GM21447 (cell line): ENCODE data around the gene MLX.
"Not testable (repeated sequence)": the region's sequence is repeated elsewhere in the genome, so short reads cannot be mapped to it uniquely, and the experiment has no call there.

ENCODE experiments used
- ATAC-seq: cut with Tn5 transposase; IDR thresholded peaks from one replicate; pipeline ENCODE4 v1.9.1; 2021; ENCODE audit not compliant: unreplicated experiment

Gene MLX

DNA sequence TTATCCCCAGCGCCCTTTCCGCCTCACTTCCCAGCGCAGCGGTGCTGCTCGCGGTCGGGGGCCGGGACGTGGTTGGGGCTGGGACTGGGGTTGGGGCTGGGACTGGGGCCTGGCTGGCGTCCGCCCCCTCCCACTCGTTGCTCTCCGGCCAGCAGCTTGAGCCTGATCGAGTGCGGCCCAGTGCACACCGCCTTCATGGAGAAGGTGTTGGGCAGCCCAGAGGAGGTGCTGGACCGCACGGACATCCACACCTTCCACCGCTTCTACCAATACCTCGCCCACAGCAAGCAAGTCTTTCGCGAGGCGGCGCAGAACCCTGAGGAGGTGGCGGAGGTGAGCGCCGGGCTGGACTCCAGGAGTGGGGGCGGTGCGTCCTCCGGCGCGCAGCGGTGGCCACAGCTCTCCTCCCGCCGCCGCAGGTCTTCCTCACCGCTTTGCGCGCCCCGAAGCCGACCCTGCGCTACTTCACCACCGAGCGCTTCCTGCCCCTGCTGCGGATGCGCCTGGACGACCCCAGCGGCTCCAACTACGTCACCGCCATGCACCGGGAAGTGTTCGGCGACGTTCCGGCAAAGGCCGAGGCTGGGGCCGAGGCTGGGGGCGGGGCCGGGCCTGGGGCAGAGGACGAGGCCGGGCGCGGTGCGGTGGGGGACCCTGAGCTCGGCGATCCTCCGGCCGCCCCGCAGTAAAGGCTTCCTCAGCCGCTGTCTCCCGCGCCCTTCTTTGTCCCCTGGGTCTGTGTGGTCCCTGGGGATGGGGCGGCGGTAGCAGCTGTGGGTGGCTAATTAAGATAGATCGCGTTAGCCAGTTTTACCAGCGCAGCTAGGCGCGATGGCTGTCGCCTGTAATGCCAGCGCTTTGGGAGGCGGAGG lies 12.4 kb upstream of the MLX start:
- peak; percentile 78 for ATAC-seq

DNA sequence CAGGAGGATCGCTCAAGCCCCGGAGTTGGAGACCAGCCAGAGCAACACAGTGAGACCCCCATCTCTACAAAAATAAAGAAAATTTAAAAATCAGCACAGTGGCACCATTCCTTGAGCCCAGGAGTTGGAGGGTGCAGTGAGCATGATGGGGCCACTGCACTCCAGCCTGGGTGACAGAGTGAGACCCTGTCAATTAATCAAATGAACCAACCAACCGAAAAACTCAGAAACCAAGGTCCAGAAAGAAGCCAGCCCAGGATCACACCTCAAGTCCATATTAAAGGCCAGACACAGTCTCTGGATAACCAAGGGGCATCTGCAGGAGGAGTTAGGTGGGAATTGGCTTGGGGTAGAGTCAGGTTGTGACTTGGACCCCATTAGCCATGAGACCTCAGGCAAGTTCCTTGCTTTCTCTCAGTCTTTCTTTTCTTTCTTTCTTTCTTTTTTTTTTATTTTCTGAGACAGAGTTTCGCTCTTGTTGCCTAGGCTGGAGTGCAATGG lies 11.7 kb upstream of the MLX start:
- ATAC-seq, result no peak

GRCh38 chr17:42555961-42556617 lies 10.8 kb upstream of the MLX start:
- ATAC-seq, result not testable (repeated sequence)

DNA sequence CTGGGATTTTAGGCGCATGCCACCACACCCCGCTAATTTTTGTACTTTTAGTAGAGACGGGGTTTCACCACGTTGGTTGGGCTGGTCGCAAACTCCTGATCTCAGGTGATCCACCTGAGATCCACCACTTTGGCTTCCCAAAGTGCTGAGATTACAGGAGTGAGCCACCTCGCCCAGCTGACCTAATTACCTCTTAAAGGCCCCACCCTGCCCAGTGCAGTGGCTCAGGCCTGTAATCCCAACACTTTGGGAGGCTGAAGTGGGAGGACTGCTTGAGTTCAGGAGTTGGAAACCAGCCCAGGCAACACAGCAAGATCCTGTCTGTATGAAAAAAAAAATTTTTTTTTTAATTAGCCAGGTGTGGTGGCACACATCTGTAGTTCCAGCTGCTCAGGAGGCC lies 7.8 kb upstream of the MLX start:
- ATAC-seq, result no peak

DNA sequence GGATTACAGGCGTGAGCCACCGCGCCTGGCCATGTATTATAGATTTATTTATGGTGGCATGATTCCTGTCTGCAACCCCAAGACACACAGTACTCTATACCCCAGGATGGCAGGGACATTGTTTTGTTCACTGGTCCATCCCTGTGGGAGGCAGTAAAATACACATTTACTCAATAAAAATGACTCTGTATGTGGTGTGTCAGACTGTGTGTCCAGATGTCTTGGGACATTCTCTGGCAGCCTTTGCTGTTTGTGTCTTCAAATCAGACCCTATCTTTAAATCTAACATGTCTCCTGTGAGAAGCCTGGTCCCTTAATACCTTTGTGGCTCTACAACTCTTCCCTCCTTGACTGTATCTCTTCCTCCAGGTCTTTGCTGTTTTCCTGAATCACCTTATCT lies 6.7 kb upstream of the MLX start:
- no peak for ATAC-seq

DNA sequence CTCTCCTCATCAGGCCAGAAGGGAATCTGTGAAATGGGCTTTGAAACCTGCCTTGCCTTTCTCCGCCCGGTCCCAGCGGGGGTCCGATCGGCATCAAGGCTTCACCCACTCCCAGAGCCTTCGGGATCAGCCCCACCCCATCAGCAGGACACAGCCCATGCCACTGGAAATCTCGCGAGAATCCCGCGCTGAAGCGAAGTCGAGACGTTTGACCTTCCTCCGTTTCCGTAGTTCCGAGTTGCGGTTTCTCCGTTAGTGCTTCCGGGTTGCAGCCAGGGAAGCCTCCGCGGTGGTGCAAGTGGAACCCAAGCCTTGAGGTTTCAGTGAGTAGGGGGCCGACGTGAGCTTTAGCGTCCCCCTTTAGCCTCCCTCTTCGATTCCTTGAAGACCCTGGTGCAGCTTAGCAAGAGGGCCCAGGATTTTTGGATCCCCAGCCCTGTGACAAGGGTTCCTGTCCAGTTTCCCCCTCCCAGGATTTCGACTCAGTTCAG lies 5.0 kb upstream of the MLX start, which contains the start of gene COASY:
TSS of gene COASY (plus strand) at position 252 of the 491 bp plus-strand sequence. CDS start 475 bp downstream, outside the sequence.
- peak; percentile 62 for ATAC-seq

GRCh38 chr17:42562388-42563142 lies 4.3 kb upstream of the MLX start:
- ATAC-seq, result no peak

- ATAC-seq, result no peak
These were observed 3.8 kb upstream of the MLX start for GRCh38 chr17:42563143-42563509.

DNA sequence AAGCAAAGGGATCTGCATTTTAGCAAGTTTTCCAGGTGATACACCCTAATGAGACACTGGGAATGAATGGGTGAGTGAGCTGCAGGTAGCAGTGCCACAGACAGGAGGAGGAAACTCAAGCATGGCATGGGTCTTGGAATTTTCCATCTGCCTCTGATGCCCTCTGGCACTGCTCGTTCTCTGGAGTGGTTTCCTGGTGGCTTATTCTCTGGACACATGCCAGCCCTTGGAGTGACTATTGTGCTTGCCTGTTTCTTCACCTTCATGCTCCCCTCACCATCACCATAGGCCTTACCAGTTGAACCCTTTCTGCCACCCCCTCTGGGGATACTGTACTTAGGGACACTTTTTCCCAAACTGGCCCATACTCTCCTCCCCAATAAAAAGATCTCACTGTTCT lies 3.4 kb upstream of the MLX start:
- ATAC-seq, result no peak

- no peak for ATAC-seq
These were observed 3.0 kb upstream of the MLX start for GRCh38 chr17:42563950-42564349.

DNA sequence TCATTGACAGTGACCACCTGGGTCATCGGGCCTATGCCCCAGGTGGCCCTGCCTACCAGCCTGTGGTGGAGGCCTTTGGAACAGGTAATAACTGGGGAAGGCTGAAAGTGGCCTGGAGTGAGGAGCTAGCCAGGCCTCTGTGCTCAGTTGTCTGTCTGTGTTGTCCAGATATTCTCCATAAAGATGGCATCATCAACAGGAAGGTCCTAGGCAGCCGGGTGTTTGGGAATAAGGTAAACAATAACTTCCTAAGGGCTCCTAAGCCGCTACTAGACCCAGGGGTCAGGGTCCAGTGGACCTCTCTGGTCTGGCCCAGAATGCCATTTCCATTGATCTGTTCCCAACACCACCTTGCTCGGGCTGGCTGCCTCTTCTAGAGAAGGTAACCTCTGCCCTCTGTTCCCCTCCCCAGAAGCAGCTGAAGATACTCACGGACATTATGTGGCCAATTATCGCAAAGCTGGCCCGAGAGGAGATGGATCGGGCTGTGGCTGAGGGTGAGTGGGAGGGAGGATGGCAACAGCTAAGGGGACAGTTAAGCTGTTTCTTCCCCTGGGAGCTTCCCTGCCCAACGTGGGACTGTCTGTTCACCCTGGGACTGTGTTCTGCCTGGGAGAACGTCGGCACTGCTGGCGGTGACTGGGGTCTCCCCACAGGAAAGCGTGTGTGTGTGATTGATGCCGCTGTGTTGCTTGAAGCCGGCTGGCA lies 1.9 kb upstream of the MLX start:
- ATAC-seq, result no peak

DNA sequence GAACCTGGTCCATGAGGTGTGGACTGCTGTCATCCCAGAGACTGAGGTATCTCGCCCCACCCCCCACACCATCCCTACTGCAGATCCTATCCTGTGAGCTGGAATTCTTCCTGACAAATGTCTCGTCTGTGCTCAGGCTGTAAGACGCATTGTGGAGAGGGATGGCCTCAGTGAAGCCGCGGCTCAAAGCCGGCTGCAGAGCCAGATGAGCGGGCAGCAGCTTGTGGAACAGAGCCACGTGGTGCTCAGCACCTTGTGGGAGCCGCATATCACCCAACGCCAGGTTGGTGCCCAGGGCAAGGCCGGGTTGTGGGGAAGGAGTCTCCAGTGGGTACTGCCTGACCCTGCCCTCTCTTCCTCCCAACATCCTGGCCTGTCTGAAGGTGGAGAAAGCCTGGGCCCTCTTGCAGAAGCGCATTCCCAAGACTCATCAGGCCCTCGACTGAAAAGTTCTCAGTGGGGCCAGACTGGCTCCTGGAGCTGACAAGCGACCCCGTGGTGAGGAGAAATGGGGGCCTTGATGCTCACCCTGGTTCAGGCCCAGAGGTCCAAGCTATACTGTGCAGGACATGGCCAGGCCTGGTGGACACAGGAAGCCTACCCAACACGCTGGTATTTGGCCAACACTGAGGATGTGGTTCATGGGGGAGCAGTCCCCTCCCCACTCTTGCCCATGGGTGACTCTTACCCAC lies 1.2 kb upstream of the MLX start:
- no peak for ATAC-seq

DNA sequence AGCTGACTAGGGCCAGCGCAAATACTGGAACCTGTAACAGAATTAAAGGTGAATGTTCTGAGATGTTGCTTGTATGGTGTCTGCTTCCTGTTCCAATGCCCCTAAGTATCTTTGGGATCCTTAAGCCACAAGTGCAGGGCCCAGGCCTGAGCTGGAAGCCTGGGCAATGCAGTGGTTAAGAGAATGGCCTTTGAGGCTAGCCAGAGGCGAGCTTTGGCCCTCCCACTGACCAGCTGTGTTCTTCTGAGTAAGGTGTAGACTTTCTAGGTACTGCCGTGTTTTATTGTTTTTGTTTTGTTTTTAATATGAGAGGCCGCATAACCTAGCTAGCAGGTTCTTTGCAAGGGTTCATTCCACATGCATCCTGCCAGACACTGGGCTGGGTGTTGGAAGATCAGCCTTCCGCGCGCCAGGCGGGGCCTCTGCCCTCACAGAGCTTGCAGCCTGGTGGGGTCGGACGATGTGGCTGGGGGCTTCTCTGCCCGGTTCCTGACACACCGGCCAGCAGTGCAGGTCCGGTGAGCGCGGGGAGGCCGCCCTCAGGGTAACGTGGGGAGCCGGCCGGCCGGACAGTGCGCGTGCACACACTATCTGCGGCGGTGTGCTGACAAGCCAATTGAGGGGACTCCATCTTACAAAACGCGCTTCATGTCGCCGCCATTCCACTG lies 551 bp upstream of the MLX start:
- ATAC-seq, result no peak

- no peak for ATAC-seq
These were observed 1.6 kb downstream of the MLX start for GRCh38 chr17:42568341-42569111.

GRCh38 chr17:42571435-42572225 lies 4.7 kb downstream of the MLX start:
- no peak for ATAC-seq

DNA sequence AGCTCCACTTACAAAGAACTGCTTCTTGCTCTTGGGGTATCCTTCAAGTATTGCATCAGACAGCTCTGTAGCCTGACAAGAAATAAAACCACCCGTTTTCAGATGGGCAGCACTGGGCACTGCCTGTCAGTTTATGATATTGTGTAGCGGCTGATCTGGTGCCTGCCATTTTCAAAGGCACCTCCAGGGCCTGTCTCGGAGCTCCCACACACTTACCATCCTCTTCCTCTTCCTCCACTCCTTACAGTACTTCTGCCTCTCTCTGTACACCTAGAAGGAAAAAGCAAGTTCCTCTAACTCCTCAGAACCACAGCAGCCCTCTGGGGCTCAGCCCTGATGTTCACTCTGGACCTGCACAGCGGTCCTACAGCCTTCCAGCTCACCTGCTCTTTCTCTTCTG lies 6.2 kb downstream of the MLX start:
- ATAC-seq, result no peak

- no peak for ATAC-seq
These were observed 7.6 kb downstream of the MLX start for GRCh38 chr17:42574463-42574862.

GRCh38 chr17:42577140-42577531 lies 10.2 kb downstream of the MLX start:
- no peak for ATAC-seq
